HepG2 (cell line): ENCODE measurements around the gene CACNA2D3. TPM values are rescaled to one million over a fixed set of nuclear protein-coding genes. Genes with fewer than 3 reads are reported as not detected.

Experiments used
- ATAC-seq: fragments of 200-7000 bp; cut with Tn5 transposase; 3 replicates; pipeline ENCODE4 v1.9.1; 2020; ENCODE audit warnings: mild to moderate bottlenecking, moderate library complexity
- BruUV-seq: library from RNA; stranded (reverse); fragments of 400-500 nt; replicated peaks from 2 replicates; lab custom pipeline; 2021; lab: Mats Ljungman, UMichigan
- CTCF ChIA-PET: fragments of 300-600 bp; formaldehyde crosslinking; extraction: SDS; loops from one replicate; lab custom pipeline; 2021; ENCODE audit warnings: low total read pairs, inconsistent platforms, low intra/inter-chr PET ratio; lab: Yijun Ruan, JAX
- POLR2A ChIA-PET: fragments of 350-600 bp; sonication (Branson Sonifier 250); formaldehyde crosslinking; loops from one replicate; lab custom pipeline; 2020; ENCODE audit warnings: antibody characterized with exemption, inconsistent platforms; lab: Yijun Ruan, JAX
- DNase-seq: peaks from one replicate; pipeline ENCODE4 v3.0.0-alpha.2; 2015; ENCODE audit warnings: low spot score
- FAIRE-seq: peaks from 3 replicates; lab custom pipeline; 2011; peaks lifted over from hg19 to GRCh38; lab: Jason Lieb, UNC
- H2AFZ ChIP-seq: one replicate; pipeline ENCODE4 v1.6.1; 2011; ENCODE audit warnings: low read length, inconsistent platforms
- H3K27ac ChIP-seq: fragments of 300-600 bp; 3 replicates; pipeline ENCODE4 v1.8.0; 2011; ENCODE audit warnings: mixed run types, mild to moderate bottlenecking, mixed read lengths, low read length, inconsistent platforms; ENCODE audit not compliant: insufficient read depth; ENCODE audit errors: extremely low read length
- H3K27me3 ChIP-seq, 2 experiments: fragments of 200-600 bp in 1 of 2; 2 replicates in 1 of 2; 3 replicates in 1 of 2; pipeline versions ENCODE4 v1.6.0 to v1.8.0; 2011; ENCODE audit warnings: low read length in 2 of 2, mild to moderate bottlenecking in 2 of 2, moderate library complexity in 2 of 2, inconsistent platforms in 1 of 2; ENCODE audit not compliant: insufficient read depth in 2 of 2, control insufficient read depth in 1 of 2
- H3K36me3 ChIP-seq, 2 experiments: fragments of 200-600 bp in 1 of 2; replicated peaks in 1 of 2; 2 replicates in 1 of 2; 3 replicates in 1 of 2; pipeline versions ENCODE4 v1.5.1 to v1.8.0; 2011; ENCODE audit warnings: low read length in 2 of 2, inconsistent platforms in 1 of 2; ENCODE audit not compliant: insufficient read depth in 2 of 2, control insufficient read depth in 1 of 2
- H3K4me1 ChIP-seq: 2 replicates; pipeline ENCODE4 v1.5.1; 2012; ENCODE audit warnings: low read length, inconsistent platforms; ENCODE audit not compliant: insufficient read depth
- H3K4me2 ChIP-seq: 2 replicates; pipeline ENCODE4 v1.6.0; 2011; ENCODE audit warnings: low read depth, low read length, inconsistent platforms
- H3K4me3 ChIP-seq, 3 experiments: fragments of 200-600 bp in 1 of 3; sonication (generic), shearing (Covaris generic) in 1 of 3; replicated peaks in 1 of 3; 2 replicates each; pipeline ENCODE4 v1.5.1; 2011 to 2016; ENCODE audit warnings: low read length in 3 of 3, inconsistent platforms in 2 of 3, low read depth in 2 of 3, mild to moderate bottlenecking in 2 of 3, control low read depth in 1 of 3, mixed read lengths in 1 of 3; ENCODE audit not compliant: insufficient read depth in 1 of 3
- H3K79me2 ChIP-seq: one replicate; pipeline ENCODE4 v1.6.1; 2011; ENCODE audit warnings: low read length, inconsistent platforms; ENCODE audit not compliant: insufficient read depth
- H3K9ac ChIP-seq: 2 replicates; pipeline ENCODE4 v1.6.0; 2011; ENCODE audit warnings: mild to moderate bottlenecking, low read depth, low read length, inconsistent platforms; ENCODE audit not compliant: insufficient read depth
- H3K9me3 ChIP-seq: 2 replicates; pipeline ENCODE4 v1.5.1; 2012; ENCODE audit warnings: mild to moderate bottlenecking, low read length
- H4K20me1 ChIP-seq: 2 replicates; pipeline ENCODE4 v1.6.0; 2011; ENCODE audit warnings: inconsistent platforms, mild to moderate bottlenecking, low read length, moderate library complexity; ENCODE audit not compliant: insufficient read depth
- BORCS8-MEF2B ChIP-seq: sonication (generic); formaldehyde crosslinking; IDR thresholded peaks from 2 replicates; pipeline ENCODE4 v1.8.0; 2022; ENCODE audit warnings: mild to moderate bottlenecking, missing genetic modification reagents
- ERF ChIP-seq: IDR thresholded peaks from 2 replicates; pipeline ENCODE4 v1.6.1; 2018; ENCODE audit warnings: missing biosample characterization, missing genetic modification reagents
- LCORL ChIP-seq, 2 experiments: fragments of 450-650 bp in 1 of 2; sonication (generic) in 1 of 2; formaldehyde crosslinking in 1 of 2; IDR thresholded peaks; 2 replicates each; pipeline versions ENCODE4 v1.5.0 to v1.6.1; 2017 to 2020; ENCODE audit warnings: antibody characterized with exemption in 1 of 2, missing genetic modification reagents in 1 of 2
- MTA1 ChIP-seq: sonication (generic); formaldehyde crosslinking; IDR thresholded peaks from 2 replicates; pipeline ENCODE4 v1.4.0; 2020; ENCODE audit warnings: missing genetic modification reagents, mild to moderate bottlenecking, borderline replicate concordance
- MTF1 ChIP-seq: sonication (generic); formaldehyde crosslinking; IDR thresholded peaks from 2 replicates; pipeline ENCODE4 v1.5.0; 2020; ENCODE audit warnings: missing genetic modification reagents
- NR2F2 ChIP-seq: IDR thresholded peaks from 2 replicates; pipeline ENCODE4 v1.6.1; 2012; ENCODE audit warnings: low read depth, inconsistent platforms, borderline replicate concordance
- PHF21A ChIP-seq: sonication (generic); formaldehyde crosslinking; IDR thresholded peaks from 2 replicates; pipeline ENCODE4 v1.5.0; 2020; ENCODE audit warnings: mild to moderate bottlenecking, missing genetic modification reagents
- TEAD2 ChIP-seq: sonication (generic); formaldehyde crosslinking; IDR thresholded peaks from 2 replicates; pipeline ENCODE4 v1.9.0; 2021; ENCODE audit warnings: missing genetic modification reagents
- ZNF17 ChIP-seq: sonication (generic); formaldehyde crosslinking; IDR thresholded peaks from 2 replicates; pipeline ENCODE4 v1.5.0; 2020; ENCODE audit warnings: mild to moderate bottlenecking, missing genetic modification reagents
- ZNF235 ChIP-seq: sonication (generic); formaldehyde crosslinking; IDR thresholded peaks from 2 replicates; pipeline ENCODE4 v1.8.1; 2023; ENCODE audit warnings: mild to moderate bottlenecking, missing genetic modification reagents, borderline replicate concordance
- ZNF362 ChIP-seq: sonication (generic); formaldehyde crosslinking; IDR thresholded peaks from 2 replicates; pipeline ENCODE4 v1.4.0; 2020; ENCODE audit warnings: missing genetic modification reagents, mild to moderate bottlenecking, borderline replicate concordance
- ZNF839 ChIP-seq: sonication (generic); formaldehyde crosslinking; IDR thresholded peaks from 2 replicates; pipeline ENCODE4 v1.4.0; 2020; ENCODE audit warnings: missing genetic modification reagents, mild to moderate bottlenecking, borderline replicate concordance
- WGBS: methylation state at CpG from one replicate; pipeline ENCODE4 v1.1.6; 2017; ENCODE audit warnings: low lambda C conversion rate; 5-methylcytosine and 5-hydroxymethylcytosine counted together
- in situ Hi-C: cut with HindIII; loops from 2 replicates; pipeline ENCODE4 v1.10.0; 2017; ENCODE audit warnings: low pct_unique_long_range_greater_than_20kb; ENCODE audit not compliant: extremely low pct_ligation_motif_present
- intact Hi-C: fragments of 100-400 bp; cut with micrococcal nuclease; formaldehyde crosslinking; loops from one replicate; pipeline ENCODE4 v1.10.0; 2022; ENCODE audit not compliant: unreplicated experiment
- polyA plus RNA-seq, 8 experiments: library from polyadenylated mRNA; depleted of rRNA in 3 of 8; stranded (reverse) in 7 of 8; unstranded in 1 of 8; fragments of >200 nt; fragmentation: Illumina TruSeq in 4 of 8; extraction: Trizol in 4 of 8; gene quantifications; 2 replicates each; pipeline versions ENCODE4 v1.2.1 to v1.2.3, GENCODE V29; 2011 to 2016; ENCODE audit warnings: low read depth in 4 of 8, missing spikeins in 1 of 8, mixed read lengths in 1 of 8; ENCODE audit not compliant: insufficient read depth in 1 of 8
- total RNA-seq, 5 experiments: library from RNA; depleted of rRNA; stranded (reverse); fragments of >200 nt; fragmentation: Illumina TruSeq; extraction: Trizol; gene quantifications; 2 replicates each; pipeline ENCODE4 v1.2.3, GENCODE V29; 2016; ENCODE audit warnings: low read depth in 1 of 5

CACNA2D3 gene
- total and polyA plus RNA-seq, 2 of the 13 experiments (the other 11 are each of a cell fraction or from before 2014, with no cell fraction given) = not detected

GRCh38 chr3:54608041-54608440 lies 485.7 kb downstream of the CACNA2D3 start:
- no peak overlapping the region for H3K4me3 ChIP-seq
- no peak overlapping the region for H3K9ac ChIP-seq
- BruUV-seq = no TSS peak
- no peaks in the 10 kb centered on the region for H4K20me1 ChIP-seq
- no peaks in the 10 kb centered on the region for H3K79me2 ChIP-seq
- in situ Hi-C loops = no loop called here
- H3K4me1 ChIP-seq = no peaks in the 10 kb centered on the region
- POLR2A ChIA-PET = no interaction called here
- ATAC-seq (no peak), DNase-seq (no peak), FAIRE-seq (no peak)
- H3K27me3 ChIP-seq = 0 out of 5 replicates have a peak, but pooled peaks cover 0 to 5% of the 10 kb centered on the region in 2 experiments
- H3K9me3 ChIP-seq = no peaks in the 10 kb centered on the region
- no peaks in the 10 kb centered on the region for H3K36me3 ChIP-seq
- CTCF ChIA-PET = no interaction called here
- intact Hi-C loops = no loop called here
- H3K4me2 ChIP-seq = no peak overlapping the region
- H2AFZ ChIP-seq = no peak overlapping the region
- H3K27ac ChIP-seq = no peak overlapping the region
- TF ChIP-seq ERF (CRISPR knock-in tag) = no peak
- TF ChIP-seq ZNF235 = no peak
- TF ChIP-seq LCORL (IDR thresholded peaks at IDR 0.05) = no peak
- TF ChIP-seq LCORL (CRISPR knock-in tag; IDR thresholded peaks at IDR 0.05) = no peak
- no peak for TF ChIP-seq PHF21A (CRISPR knock-in tag)
- TF ChIP-seq NR2F2 = no peak
- no peak for TF ChIP-seq ZNF839
- no peak for TF ChIP-seq MTA1
- TF ChIP-seq TEAD2 = no peak

- POLR2A ChIA-PET = no interaction called here
- no peak overlapping the region for H3K9ac ChIP-seq
- H3K4me3 ChIP-seq = no peak overlapping the region
- WGBS = 0% methylated on average over 2 of the region's 4 CpGs
- H3K4me2 ChIP-seq = no peak overlapping the region
- no peak for TF ChIP-seq ZNF362 (CRISPR knock-in tag)
- no peak for TF ChIP-seq ZNF17 (CRISPR knock-in tag)
- no peak for TF ChIP-seq MTF1 (CRISPR knock-in tag)
- TF ChIP-seq BORCS8-MEF2B (CRISPR knock-in tag) = no peak
- no peaks in the 10 kb centered on the region for H3K36me3 ChIP-seq
- no peaks in the 10 kb centered on the region for H3K27me3 ChIP-seq
- DNase-seq (no peak), FAIRE-seq (no peak), ATAC-seq (no peak)
- H3K4me1 ChIP-seq = no peaks in the 10 kb centered on the region
- H3K27ac ChIP-seq = no peak overlapping the region
- in situ Hi-C loops (no loop called here), intact Hi-C loops (no loop called here)
- CTCF ChIA-PET = no interaction called here
- no peaks in the 10 kb centered on the region for H3K79me2 ChIP-seq
- BruUV-seq = no TSS peak
- H4K20me1 ChIP-seq = no peaks in the 10 kb centered on the region
- H3K9me3 ChIP-seq = no peaks in the 10 kb centered on the region
- H2AFZ ChIP-seq = no peak overlapping the region
These were observed 496.7 kb downstream of the CACNA2D3 start for GRCh38 chr3:54619053-54619452.
